Stomach smooth muscle (tissue), 2 donors: ENCODE data around the gene CD40LG.

ENCODE experiments used
- H3K27ac ChIP-seq: one replicate; pipeline ENCODE4 v1.7.0; 2013; ENCODE audit warnings: mild to moderate bottlenecking, low read length, inconsistent platforms
- H3K27me3 ChIP-seq, 2 donors: one replicate each; pipeline ENCODE4 v1.7.0; 2013; ENCODE audit warnings: low read length in 2 of 2; ENCODE audit not compliant: insufficient read depth in 2 of 2, control insufficient read depth in 1 of 2
- H3K36me3 ChIP-seq, 2 donors: one replicate each; pipeline ENCODE4 v1.7.0; 2013; ENCODE audit warnings: low read length in 2 of 2; ENCODE audit not compliant: control insufficient read depth in 2 of 2, insufficient read depth in 2 of 2
- H3K4me1 ChIP-seq: one replicate; pipeline ENCODE4 v1.7.0; 2013; ENCODE audit warnings: low read length; ENCODE audit not compliant: control insufficient read depth, insufficient read depth
- H3K4me3 ChIP-seq, 2 donors: one replicate each; pipeline ENCODE4 v1.7.0; 2013; ENCODE audit warnings: low read length in 2 of 2
- H3K9ac ChIP-seq, 2 donors: one replicate each; pipeline ENCODE4 v1.7.0; 2013; ENCODE audit warnings: low read length in 2 of 2, mild to moderate bottlenecking in 1 of 2
- H3K9me3 ChIP-seq, 2 donors: one replicate each; pipeline ENCODE4 v1.7.0; 2013; ENCODE audit warnings: low read length in 2 of 2; ENCODE audit not compliant: control insufficient read depth in 2 of 2
- donor health status: healthy.
- donor health status: Pancreatic carcinoma.

CD40LG gene

DNA sequence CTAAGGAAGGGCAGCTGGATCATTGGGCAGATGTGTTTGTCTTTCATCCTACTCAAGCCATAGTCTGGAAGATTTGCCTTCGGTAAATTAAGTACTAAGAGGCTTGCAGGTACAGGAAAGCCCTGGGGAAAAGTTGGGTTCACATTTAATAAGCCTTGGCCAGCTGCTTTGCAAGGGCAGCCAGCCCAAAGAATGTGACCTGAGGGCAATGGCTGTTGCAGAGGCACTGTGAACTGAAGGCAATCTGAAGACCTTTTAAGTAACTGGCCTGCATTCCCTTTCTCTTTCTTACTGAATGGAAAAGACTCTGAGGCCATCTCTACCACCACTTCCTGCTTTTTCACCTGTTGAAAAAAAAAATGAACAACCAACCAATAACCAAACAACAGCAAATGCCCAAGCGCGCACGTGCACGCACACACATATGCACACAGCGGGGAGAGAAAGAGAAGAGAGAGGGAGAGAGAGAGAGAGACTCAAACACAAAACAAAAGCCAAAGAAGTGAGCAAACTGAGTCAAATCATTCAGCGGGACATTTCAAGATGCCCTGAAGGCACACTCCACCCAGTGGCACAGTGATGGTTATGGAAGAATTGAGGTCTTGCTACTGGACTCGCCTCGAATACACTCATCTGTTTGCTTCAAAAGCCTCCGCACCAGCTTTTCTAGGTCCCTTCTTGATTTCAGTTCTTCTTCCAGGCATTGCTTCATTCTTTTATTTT is 19.6 kb downstream of the CD40LG start:
- Histone ChIP-seq H3K4me3 (no peak overlapping the region), H3K9ac (no peak overlapping the region), H3K4me1 (no peaks in the 10 kb centered on the region), H3K9me3 (peaks cover 0 to 9% of the 10 kb centered on the region in 2 donors), H3K27me3 (no peaks in the 10 kb centered on the region), H3K27ac (no peak overlapping the region), H3K36me3 (peaks cover 6 to 9% of the 10 kb centered on the region in 2 donors)

DNA sequence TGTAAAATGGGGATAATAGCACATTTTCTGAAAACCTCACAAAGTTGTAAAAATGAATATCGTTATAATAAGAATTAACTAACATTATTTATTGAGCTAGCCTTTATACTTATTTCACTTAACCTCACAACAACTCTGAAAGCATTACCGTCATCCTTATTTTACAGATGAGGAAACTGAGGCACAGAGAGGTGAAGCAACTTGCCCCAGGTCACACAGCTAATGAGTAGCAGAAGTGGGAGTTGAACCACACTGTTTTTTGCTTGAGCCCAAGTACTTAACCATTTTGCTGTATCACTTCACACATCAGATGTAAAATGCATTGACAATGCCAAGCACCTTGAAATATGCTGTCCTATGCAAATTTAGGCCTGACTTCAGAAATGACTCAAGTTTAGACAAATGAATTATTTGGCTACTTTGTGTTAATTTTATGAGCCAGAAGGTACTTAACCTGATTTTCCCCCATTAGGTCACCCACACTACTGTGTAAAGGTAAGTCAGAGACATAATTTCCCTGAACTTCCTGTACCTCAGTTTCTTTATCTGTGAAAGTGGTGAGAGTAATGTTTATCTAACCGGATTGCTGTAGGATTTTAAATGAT is 23.1 kb downstream of the CD40LG start:
- Histone ChIP-seq H3K27ac (no peak overlapping the region), H3K9me3 (no peaks in the 10 kb centered on the region), H3K36me3 (peaks cover 9 to 11% of the 10 kb centered on the region in 2 donors), H3K4me3 (no peak overlapping the region), H3K4me1 (no peaks in the 10 kb centered on the region), H3K27me3 (no peaks in the 10 kb centered on the region), H3K9ac (no peak overlapping the region)

DNA sequence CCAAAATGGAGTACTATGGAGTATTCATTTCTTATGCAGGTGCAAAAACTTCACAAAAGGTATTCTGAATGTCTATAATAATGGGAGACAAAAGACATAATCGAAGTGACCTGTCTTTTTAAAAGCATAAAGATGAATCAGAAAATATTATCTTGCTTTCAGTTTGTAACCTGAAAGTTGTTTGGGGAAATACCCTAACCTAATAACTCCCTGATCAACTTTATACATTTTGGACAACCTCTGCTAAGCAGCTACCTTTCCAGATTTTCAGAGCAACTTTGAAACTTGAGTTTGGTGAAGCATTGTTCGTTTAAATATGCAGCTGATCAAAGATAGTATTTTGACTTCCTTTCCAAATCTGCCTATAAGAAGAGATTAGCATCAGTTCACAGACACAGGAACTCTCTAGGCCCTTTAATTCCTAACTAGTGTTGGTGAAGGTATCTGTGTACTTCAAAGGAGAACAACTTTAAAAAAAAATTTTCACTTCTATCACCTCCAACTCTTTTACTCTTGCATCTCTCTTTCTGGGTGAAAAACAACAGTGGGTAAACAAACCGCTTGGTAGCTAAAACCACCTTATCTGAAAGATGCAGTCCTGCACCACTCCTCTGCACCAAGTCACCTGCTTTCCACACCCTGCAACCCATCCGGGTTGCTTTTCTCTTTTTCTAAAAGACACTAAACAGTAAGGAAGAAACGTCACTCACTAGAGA is 26.5 kb downstream of the CD40LG start:
- Histone ChIP-seq H3K4me1 (no peaks in the 10 kb centered on the region), H3K9me3 (no peaks in the 10 kb centered on the region), H3K4me3 (no peak overlapping the region), H3K27me3 (no peaks in the 10 kb centered on the region), H3K27ac (no peak overlapping the region), H3K36me3 (peaks cover 3% of the 10 kb centered on the region in 2 donors), H3K9ac (no peak overlapping the region)

DNA sequence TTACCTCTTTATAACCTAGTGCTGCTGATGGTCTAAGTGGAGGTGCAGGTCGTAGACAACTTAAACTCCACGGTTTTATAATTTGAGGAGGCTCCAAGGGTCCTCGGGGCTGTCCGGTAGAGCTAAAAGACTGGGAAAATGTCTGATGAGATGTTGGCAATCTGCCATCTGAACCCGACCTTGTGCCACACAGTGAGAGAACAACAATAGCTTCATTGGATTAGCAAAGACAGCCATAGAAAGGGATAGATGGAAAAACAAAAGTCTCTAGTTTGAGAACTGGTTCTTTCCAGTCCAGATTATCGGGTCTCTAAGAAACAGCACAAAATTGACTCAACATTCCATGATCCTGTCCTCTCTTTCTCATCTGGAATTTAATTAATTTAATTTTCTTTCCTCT is 31.6 kb downstream of the CD40LG start:
- H3K9ac ChIP-seq, result no peak overlapping the region
- no peaks in the 10 kb centered on the region for H3K9me3 ChIP-seq
- peaks cover 2 to 3% of the 10 kb centered on the region in 2 donors for H3K36me3 ChIP-seq
- H3K27ac ChIP-seq, result no peak overlapping the region
- peaks cover 0 to under 1% of the 10 kb centered on the region in 2 donors for H3K27me3 ChIP-seq
- H3K4me3 ChIP-seq, result no peak overlapping the region
- H3K4me1 ChIP-seq, result no peaks in the 10 kb centered on the region

DNA sequence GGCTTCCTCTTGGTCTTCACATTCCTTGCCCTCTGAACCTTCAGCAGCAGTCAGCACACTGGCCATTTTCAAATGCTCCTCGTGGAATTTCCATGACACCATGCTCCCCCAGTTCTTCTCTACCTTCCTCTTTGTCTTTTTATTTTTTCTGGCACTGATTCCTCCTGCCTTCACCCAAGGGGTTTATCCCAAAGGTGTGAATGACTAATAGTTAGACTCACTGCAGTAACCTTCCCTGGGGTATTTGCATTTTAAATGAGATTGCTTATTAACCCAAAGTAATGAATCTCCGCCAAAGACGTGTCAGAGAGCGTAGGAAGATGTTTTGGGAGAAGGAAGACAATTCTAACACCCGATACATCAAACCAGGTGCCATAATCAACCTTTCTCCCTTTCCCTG is 36.2 kb downstream of the CD40LG start:
- H3K27me3 ChIP-seq, result peaks cover 0 to 7% of the 10 kb centered on the region in 2 donors
- H3K4me3 ChIP-seq, result no peak overlapping the region
- H3K27ac ChIP-seq, result no peak overlapping the region
- H3K9me3 ChIP-seq, result no peaks in the 10 kb centered on the region
- H3K4me1 ChIP-seq, result no peaks in the 10 kb centered on the region
- peaks cover 0 to 5% of the 10 kb centered on the region in 2 donors for H3K36me3 ChIP-seq
- H3K9ac ChIP-seq, result no peak overlapping the region

DNA sequence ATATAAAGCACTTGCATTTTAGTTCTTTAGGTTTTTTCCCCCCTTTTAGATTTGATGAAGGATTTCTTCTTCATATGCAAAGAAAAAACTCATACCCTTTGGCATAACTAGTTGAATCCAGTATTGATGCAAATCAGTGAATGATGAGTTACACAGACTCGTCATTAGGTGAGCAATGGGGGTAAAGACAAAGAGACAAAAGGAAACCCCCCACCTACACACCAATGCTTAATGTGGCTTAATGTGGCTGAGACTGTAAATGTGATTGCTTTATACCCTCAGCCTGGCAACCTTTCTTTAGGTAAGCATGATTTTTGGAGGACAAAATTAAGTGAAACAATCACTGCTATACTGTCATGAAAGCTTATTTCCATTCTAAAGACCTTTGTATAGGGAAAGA is 39.5 kb downstream of the CD40LG start:
- no peaks in the 10 kb centered on the region for H3K4me1 ChIP-seq
- peaks cover 0 to 3% of the 10 kb centered on the region in 2 donors for H3K36me3 ChIP-seq

DNA sequence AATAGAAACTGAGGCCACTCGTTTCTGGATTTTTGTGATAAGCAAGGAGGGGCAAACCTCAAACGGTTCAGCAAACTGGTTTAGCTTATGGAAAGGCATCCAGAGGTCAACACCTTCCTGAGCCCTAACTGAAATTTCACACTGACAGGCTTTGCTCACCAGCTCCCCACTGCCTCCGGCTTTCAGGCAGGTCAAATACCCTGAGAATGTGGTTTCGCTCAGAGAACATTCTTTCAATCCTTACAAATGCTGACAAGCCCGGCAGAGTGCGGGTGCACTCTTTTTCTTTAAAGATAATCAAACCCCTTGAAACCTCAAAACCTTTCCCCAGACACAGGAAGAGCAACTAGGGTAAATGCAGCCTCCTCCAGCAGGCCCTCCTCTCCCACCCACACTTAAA is 41.5 kb downstream of the CD40LG start:
- Histone ChIP-seq H3K27me3 (peaks cover 0 to 7% of the 10 kb centered on the region in 2 donors), H3K36me3 (peaks cover 0 to 3% of the 10 kb centered on the region in 2 donors), H3K4me3 (no peak overlapping the region), H3K27ac (no peak overlapping the region), H3K9me3 (no peaks in the 10 kb centered on the region), H3K4me1 (no peaks in the 10 kb centered on the region), H3K9ac (no peak overlapping the region)

More for the DNA sequence above, 39.5 kb downstream of the CD40LG start:
- Histone ChIP-seq H3K4me3 (no peak overlapping the region), H3K9ac (no peak overlapping the region), H3K27me3 (peaks cover 0 to 7% of the 10 kb centered on the region in 2 donors), H3K27ac (no peak overlapping the region), H3K9me3 (no peaks in the 10 kb centered on the region)

DNA sequence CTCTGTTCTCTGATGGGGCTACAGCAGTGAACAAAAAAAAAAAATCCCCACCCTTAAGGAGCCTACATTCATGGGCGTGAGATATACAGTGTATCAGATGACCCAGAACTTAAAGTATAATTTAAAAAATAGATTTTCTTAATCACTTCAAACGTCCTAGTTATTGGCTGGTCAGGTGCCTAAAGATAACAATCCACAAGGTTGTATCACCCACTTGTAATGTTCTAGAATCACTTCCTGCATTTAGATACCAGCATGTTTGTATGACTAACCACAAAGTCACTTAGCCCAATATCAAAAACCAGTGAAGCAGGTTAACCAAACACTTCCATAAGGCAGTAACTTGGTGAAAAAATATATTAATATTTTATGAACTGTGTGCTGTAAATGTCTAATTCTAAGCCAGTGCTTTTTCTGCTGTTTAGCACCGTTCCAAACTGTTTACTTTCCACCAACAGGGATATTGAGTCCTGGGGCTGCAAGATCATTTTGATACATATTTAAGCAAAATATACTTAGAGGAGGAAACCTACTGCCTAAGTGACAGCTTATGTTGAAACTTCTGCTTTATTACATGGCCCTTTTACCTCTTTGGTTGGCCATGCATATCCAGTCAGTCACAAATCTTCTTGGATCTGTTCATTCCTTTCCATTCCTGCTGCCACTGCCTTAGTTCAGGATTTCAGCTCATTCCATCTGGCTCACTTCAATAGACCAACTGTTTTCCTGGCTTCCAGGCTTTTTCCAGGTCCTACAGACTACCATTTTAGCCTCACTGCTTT is 43.3 kb downstream of the CD40LG start:
- no peaks in the 10 kb centered on the region for H3K4me1 ChIP-seq

DNA sequence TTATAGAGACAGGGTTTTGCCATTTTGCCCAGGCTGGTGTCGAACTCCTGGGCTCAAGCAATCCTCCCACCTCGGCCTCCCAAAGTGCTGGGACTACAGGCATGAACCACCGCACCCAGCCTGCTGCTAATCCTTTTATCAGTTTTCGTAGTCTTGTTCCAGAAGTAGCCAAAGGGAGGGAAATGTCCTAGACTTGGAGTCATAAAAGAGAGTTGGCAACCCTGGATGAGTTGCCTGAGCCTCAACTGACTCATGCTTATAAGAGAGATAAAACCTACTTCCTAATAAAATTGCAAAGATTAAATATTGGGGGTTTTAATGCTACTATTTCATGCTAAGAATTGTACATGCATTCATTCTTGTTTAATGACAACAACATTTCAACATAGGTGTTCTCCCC is 44.3 kb downstream of the CD40LG start:
- no peak overlapping the region for H3K27ac ChIP-seq
- no peak overlapping the region for H3K4me3 ChIP-seq

More for the DNA sequence above, 43.3 kb downstream of the CD40LG start:
- Histone ChIP-seq H3K27ac (no peak overlapping the region), H3K36me3 (no peaks in the 10 kb centered on the region), H3K27me3 (no peaks in the 10 kb centered on the region), H3K9ac (no peak overlapping the region), H3K9me3 (no peaks in the 10 kb centered on the region), H3K4me3 (no peak overlapping the region)

DNA sequence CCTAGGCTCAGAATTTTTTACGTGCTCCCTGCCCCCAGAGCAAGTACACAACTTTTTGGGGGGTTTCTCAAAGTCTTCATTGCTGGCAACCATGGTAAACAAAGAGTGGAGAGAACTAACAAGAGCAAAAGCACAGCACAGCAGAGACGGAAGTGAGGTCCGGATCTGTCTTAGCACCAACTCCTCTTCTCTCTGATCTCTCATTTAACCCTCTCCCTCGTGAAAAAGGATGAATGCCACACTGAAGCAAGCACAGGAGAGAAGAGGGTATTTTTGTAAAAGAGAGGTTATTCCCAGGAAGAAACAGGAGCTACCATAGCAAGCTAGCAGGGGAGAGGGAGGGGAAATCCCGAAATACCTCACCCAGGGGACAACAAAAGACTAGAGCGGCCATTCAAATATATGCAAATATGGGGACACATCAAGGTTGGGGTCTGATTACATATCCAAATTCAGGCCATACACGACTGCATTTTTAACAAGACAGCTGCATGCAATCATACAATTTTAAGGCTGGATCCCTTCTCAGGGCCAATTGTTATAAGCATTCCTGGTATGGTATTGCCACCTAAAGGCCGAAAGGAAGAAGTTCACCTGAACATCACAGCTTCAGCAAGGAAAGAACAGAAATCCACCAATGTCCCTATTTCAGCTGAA is 46.6 kb downstream of the CD40LG start:
- no peaks in the 10 kb centered on the region for H3K27me3 ChIP-seq
- H3K9ac ChIP-seq, result no peak overlapping the region
- H3K4me1 ChIP-seq, result no peaks in the 10 kb centered on the region
- H3K9me3 ChIP-seq, result no peaks in the 10 kb centered on the region
- H3K4me3 ChIP-seq, result no peak overlapping the region
- H3K27ac ChIP-seq, result no peak overlapping the region
- H3K36me3 ChIP-seq, result no peaks in the 10 kb centered on the region

More for the DNA sequence above, 44.3 kb downstream of the CD40LG start:
- no peaks in the 10 kb centered on the region for H3K36me3 ChIP-seq
- H3K4me1 ChIP-seq, result no peaks in the 10 kb centered on the region
- no peaks in the 10 kb centered on the region for H3K9me3 ChIP-seq
- no peaks in the 10 kb centered on the region for H3K27me3 ChIP-seq
- H3K9ac ChIP-seq, result no peak overlapping the region
